OCI-LY3 (cell line): ENCODE measurements around the gene IQCN.

ENCODE experiments used
- CTCF ChIP-seq: fragments of 200-600, 300-600 bp; sonication (generic); IDR thresholded peaks from 2 replicates; pipeline ENCODE4 v1.5.1; 2014; ENCODE audit warnings: antibody characterized with exemption, low read length, low read depth
- EZH2phosphoT487 ChIP-seq: fragments of 200-600 bp; shearing (Covaris generic); IDR thresholded peaks from 2 replicates; pipeline ENCODE4 v1.6.1; 2018; ENCODE audit warnings: antibody characterized with exemption, mixed run types, low read depth

GRCh38 chr19:18262144-18262543 is 12.1 kb downstream of the IQCN start:
- TF ChIP-seq CTCF (no peak), EZH2phosphoT487 (no peak)
